SK-N-DZ (cell line): Measurements from ENCODE around the gene BMP8A.
"Not testable (repeated sequence)": the region's sequence is repeated elsewhere in the genome, so short reads cannot be mapped to it uniquely, and the experiment has no call there.

ENCODE experiments used
- DNase-seq: peaks from one replicate; pipeline ENCODE4 v3.0.0-alpha.2; 2015; ENCODE audit warnings: low spot score

The BMP8A gene

GRCh38 chr1:39505289-39505688, 13.9 kb downstream of the BMP8A start:
- DNase-seq: no peak

- peak; percentile 35 for DNase-seq
Measured at GRCh38 chr1:39507230-39507928, 15.9 kb downstream of the BMP8A start.

GRCh38 chr1:39508266-39508665, 16.8 kb downstream of the BMP8A start:
- DNase-seq: no peak

GRCh38 chr1:39508857-39509305, 17.4 kb downstream of the BMP8A start:
- no peak for DNase-seq

- DNase-seq: no peak
Measured at GRCh38 chr1:39509360-39510009, 18.0 kb downstream of the BMP8A start.

- DNase-seq: not testable (repeated sequence)
Measured at GRCh38 chr1:39510570-39511186, 19.2 kb downstream of the BMP8A start.

GRCh38 chr1:39511477-39511876, 20.0 kb downstream of the BMP8A start:
- not testable (repeated sequence) for DNase-seq

GRCh38 chr1:39512234-39512847, 20.9 kb downstream of the BMP8A start:
- not testable (repeated sequence) for DNase-seq

GRCh38 chr1:39514710-39515124, 23.3 kb downstream of the BMP8A start:
- not testable (repeated sequence) for DNase-seq

- DNase-seq: not testable (repeated sequence)
Measured at GRCh38 chr1:39515131-39516086, 24.0 kb downstream of the BMP8A start.

- DNase-seq: not testable (repeated sequence)
Measured at GRCh38 chr1:39516841-39517240, 25.4 kb downstream of the BMP8A start.

- DNase-seq: not testable (repeated sequence)
Measured at GRCh38 chr1:39517936-39518335, 26.5 kb downstream of the BMP8A start.

GRCh38 chr1:39519376-39519775, 27.9 kb downstream of the BMP8A start:
- not testable (repeated sequence) for DNase-seq

GRCh38 chr1:39522221-39522620, 30.8 kb downstream of the BMP8A start:
- DNase-seq: not testable (repeated sequence)

- DNase-seq: no peak
Measured at GRCh38 chr1:39522661-39523567, 31.5 kb downstream of the BMP8A start.

- DNase-seq: no peak
Measured at GRCh38 chr1:39524171-39524570, 32.7 kb downstream of the BMP8A start.

GRCh38 chr1:39524591-39525365, 33.3 kb downstream of the BMP8A start:
- no peak for DNase-seq

GRCh38 chr1:39525366-39526165, 34.1 kb downstream of the BMP8A start:
- DNase-seq: no peak
